Stomach (tissue), 4 donors: Measurements from ENCODE around the gene RNF130.

Source experiments
- CTCF ChIP-seq, 7 experiments: fragments of 450-650 bp in 4 of 7; fragments of 200-600 bp in 3 of 7; sonication (generic) in 3 of 7; IDR thresholded peaks; one replicate each; pipeline ENCODE4 v1.5.1; 2016 to 2019; ENCODE audit warnings: antibody characterized with exemption in 7 of 7, control low read depth in 2 of 7, mild to moderate bottlenecking in 1 of 7
- POLR2A ChIP-seq, 4 donors: fragments of 450-650 bp; IDR thresholded peaks; one replicate each; pipeline ENCODE4 v1.6.1; 2016; ENCODE audit warnings: antibody characterized with exemption in 4 of 4, control low read depth in 2 of 4, mild to moderate bottlenecking in 1 of 4, moderate library complexity in 1 of 4
- POLR2AphosphoS5 ChIP-seq, 3 donors: sonication (generic); formaldehyde crosslinking; IDR thresholded peaks; one replicate each; pipeline ENCODE4 v1.6.1; 2016; ENCODE audit warnings: antibody characterized with exemption in 3 of 3

GRCh38 chr5:179908528-179908927 lies 163.0 kb downstream of the RNF130 start:
- TF ChIP-seq POLR2A (IDR thresholded peaks at IDR 0.05) (no peak), CTCF (IDR thresholded peaks at IDR 0.05) (no peak), POLR2AphosphoS5 (IDR thresholded peaks at IDR 0.05) (no peak)
